ENCODE data around the gene TSPAN31.
A peak's percentile ranks its signal among the peaks of the same experiment; 100 is the strongest.

Gene TSPAN31

GRCh38 chr12:57760347-57760982 is 15.6 kb downstream of the TSPAN31 start:
- TF ChIP-seq, protein P1, sequence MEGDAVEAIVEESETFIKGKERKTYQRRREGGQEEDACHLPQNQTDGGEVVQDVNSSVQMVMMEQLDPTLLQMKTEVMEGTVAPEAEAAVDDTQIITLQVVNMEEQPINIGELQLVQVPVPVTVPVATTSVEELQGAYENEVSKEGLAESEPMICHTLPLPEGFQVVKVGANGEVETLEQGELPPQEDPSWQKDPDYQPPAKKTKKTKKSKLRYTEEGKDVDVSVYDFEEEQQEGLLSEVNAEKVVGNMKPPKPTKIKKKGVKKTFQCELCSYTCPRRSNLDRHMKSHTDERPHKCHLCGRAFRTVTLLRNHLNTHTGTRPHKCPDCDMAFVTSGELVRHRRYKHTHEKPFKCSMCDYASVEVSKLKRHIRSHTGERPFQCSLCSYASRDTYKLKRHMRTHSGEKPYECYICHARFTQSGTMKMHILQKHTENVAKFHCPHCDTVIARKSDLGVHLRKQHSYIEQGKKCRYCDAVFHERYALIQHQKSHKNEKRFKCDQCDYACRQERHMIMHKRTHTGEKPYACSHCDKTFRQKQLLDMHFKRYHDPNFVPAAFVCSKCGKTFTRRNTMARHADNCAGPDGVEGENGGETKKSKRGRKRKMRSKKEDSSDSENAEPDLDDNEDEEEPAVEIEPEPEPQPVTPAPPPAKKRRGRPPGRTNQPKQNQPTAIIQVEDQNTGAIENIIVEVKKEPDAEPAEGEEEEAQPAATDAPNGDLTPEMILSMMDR (IDR thresholded peaks at IDR 0.05; ENCODE audit: low read depth, low read length, missing control alignments): no peak
- no peak for DNase-seq (ENCODE audit: low read depth)
- no peak overlapping the region for H3K4me3 ChIP-seq (ENCODE audit: low read depth, low read length)

DNA sequence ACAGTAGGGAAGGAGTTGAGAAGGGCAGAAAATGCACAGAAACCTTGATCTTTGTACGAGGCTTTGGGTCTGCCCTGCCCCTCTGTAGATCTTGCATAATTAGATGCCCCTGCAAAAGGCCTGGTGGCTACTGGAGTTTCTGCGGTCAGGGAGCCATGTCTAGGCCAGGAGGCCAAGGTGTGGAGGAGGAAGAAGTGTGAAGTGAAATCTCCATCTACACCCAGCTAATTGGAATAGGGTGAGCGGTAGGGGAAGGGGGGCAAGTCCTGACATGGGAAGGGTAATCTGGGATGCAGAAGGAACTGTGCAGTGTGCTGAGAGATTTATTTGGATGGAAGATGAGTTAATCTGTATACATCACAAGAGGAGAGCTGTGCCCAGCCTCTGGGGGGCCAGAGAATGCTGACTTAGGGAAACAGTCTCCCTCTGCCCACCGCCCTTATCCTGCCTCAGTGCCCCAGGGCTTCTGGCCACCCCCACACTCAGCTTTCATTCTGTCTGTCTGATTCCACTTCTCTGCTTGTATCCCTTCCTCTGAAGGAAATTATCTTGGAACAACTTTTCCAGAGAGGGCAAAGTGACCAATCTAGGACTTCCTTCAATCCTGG is 16.7 kb downstream of the TSPAN31 start:
- H3K4me3 ChIP-seq (ENCODE audit: low read depth, low read length): no peak overlapping the region
- DNase-seq (ENCODE audit: low read depth): no peak
- TF ChIP-seq, protein P1 (IDR thresholded peaks at IDR 0.05; ENCODE audit: low read depth, low read length, missing control alignments): no peak

- DNase-seq (ENCODE audit: low read depth): no peak
- no peak overlapping the region for H3K4me3 ChIP-seq (ENCODE audit: low read depth, low read length)
- TF ChIP-seq, protein P1 (IDR thresholded peaks at IDR 0.05; ENCODE audit: low read depth, low read length, missing control alignments): no peak
Measured at GRCh38 chr12:57762463-57762862, 17.6 kb downstream of the TSPAN31 start.

GRCh38 chr12:57763881-57764661 is 19.2 kb downstream of the TSPAN31 start:
- DNase-seq (ENCODE audit: low read depth): no peak
- TF ChIP-seq, protein P1 (IDR thresholded peaks at IDR 0.05; ENCODE audit: low read depth, low read length, missing control alignments): no peak
- H3K4me3 ChIP-seq (ENCODE audit: low read depth, low read length): no peak overlapping the region

GRCh38 chr12:57764662-57765002 is 19.8 kb downstream of the TSPAN31 start:
- peak overlapping the region; percentile 11; the same call in 1 of the 2 replicates for H3K4me3 ChIP-seq (ENCODE audit: low read depth, low read length)
- DNase-seq (ENCODE audit: low read depth): no peak
- TF ChIP-seq, protein P1 (IDR thresholded peaks at IDR 0.05; ENCODE audit: low read depth, low read length, missing control alignments): no peak

- TF ChIP-seq, protein P1 (IDR thresholded peaks at IDR 0.05; ENCODE audit: low read depth, low read length, missing control alignments): peak; percentile 51
- no peak for DNase-seq (ENCODE audit: low read depth)
- peak overlapping the region; percentile 11 for H3K4me3 ChIP-seq (ENCODE audit: low read depth, low read length)
Measured at GRCh38 chr12:57765003-57765697, 20.3 kb downstream of the TSPAN31 start.

Measured in GM12864 (cell line).